ENCODE results near the gene SAMD1. TPM values are rescaled to one million over a fixed set of nuclear protein-coding genes. Genes with fewer than 3 reads are reported as not detected.

SAMD1 gene
- total and polyA plus RNA-seq, 2 of the 13 experiments (the other 11 are each of a cell fraction or from before 2014, with no cell fraction given), result 17.5 to 45.0 TPM

DNA sequence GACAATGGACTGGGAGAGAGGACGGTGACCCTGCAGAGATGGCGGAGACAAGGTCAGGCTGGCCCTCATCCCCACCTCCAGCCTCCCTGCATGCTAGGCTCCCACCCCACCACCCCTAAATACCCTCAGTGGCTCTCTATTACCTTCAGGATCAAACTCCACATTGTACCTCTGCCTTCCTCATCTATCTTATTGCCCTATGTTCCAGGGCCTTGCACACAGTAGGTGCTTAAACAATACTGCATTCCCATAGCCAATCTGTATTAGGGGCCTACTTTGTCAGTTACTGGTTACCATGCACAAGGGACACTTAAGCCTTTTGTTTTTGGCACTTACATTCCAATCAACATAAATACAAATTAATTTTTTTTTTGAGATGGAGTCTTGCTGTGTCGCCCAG, 35.2 kb downstream of the SAMD1 start:
- Histone ChIP-seq H3K79me2 (ENCODE audit: insufficient read depth, low read length) (no peaks in the 10 kb centered on the region), H3K27ac (ENCODE audit: extremely low read length, insufficient read depth, low read length) (no peak overlapping the region), H3K27me3 (ENCODE audit: control insufficient read depth in 1 of 2, insufficient read depth in 2 of 2, low read length in 2 of 2) (no peaks in the 10 kb centered on the region), H3K9ac (ENCODE audit: insufficient read depth, low read depth, low read length) (no peak overlapping the region), H2AFZ (ENCODE audit: low read length) (no peak overlapping the region), H4K20me1 (ENCODE audit: insufficient read depth, low read length) (no peaks in the 10 kb centered on the region), H3K9me3 (ENCODE audit: low read length) (no peaks in the 10 kb centered on the region), H3K4me2 (ENCODE audit: low read depth, low read length) (no peak overlapping the region), H3K36me3 (replicated peaks in 1 of 2; ENCODE audit: control insufficient read depth in 1 of 2, insufficient read depth in 2 of 2, low read length in 2 of 2) (no peaks in the 10 kb centered on the region), H3K4me3 (replicated peaks in 1 of 3; ENCODE audit: insufficient read depth in 1 of 3, low read depth in 2 of 3, low read length in 3 of 3) (no peak overlapping the region), H3K4me1 (ENCODE audit: insufficient read depth, low read length) (peaks cover 18% of the 10 kb centered on the region)
- intact Hi-C loops (cut with micrococcal nuclease; ENCODE audit: unreplicated experiment) (no loop called here), in situ Hi-C loops (cut with HindIII; ENCODE audit: extremely low pct_ligation_motif_present, low pct_unique_long_range_greater_than_20kb) (loop anchor here (25.0 kb wide), 1 partner anchor 293 kb away; the partner anchor contains the start of genes C19orf53 and MRI1)
- ATAC-seq (no peak), DNase-seq (ENCODE audit: low spot score) (no peak), FAIRE-seq (no peak)
- 70% methylated on average over 3 of the region's 3 CpGs for WGBS (ENCODE audit: low lambda C conversion rate)
- TF ChIP-seq ZKSCAN1 (IDR thresholded peaks at IDR 0.05; ENCODE audit: low read length), result peak; percentile 59; the same call in 1 of the 2 replicates
- no peak for TF ChIP-seq PHF21A (CRISPR knock-in tag; IDR thresholded peaks at IDR 0.05)
- ChIA-PET POLR2A (interaction anchor here (1.4 kb wide), 1 partner anchor 16 kb away, joined by 3 read pairs; no protein-coding TSS in a partner anchor), CTCF (ENCODE audit: low intra/inter-chr PET ratio, low total read pairs) (interaction anchor here (0.6 kb wide), 1 partner anchor 141 kb away, joined by 3 read pairs; no protein-coding TSS in a partner anchor)
- BruUV-seq (replicated peaks), result no TSS peak

DNA sequence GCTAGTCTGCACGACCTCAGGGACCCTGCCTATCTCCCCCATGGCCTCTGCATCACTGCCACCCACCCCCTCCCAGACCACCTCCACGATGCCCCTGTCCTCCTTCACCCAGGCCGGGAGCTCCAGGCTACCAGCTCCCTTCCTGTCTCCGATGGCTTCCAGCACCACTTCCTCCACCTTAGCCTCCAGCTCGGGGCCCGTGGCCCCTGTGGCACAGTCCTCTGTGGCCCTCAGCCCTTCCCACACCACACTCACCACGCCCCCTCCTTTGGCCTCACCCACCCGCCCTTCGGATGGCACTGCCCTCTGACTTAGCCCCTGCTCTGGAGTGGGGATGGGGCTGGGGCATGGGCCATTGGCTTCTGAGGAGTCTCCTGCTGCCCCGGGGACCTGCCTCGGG, 35.8 kb downstream of the SAMD1 start:
- ATAC-seq, result no peak
- H2AFZ ChIP-seq (ENCODE audit: low read length), result no peak overlapping the region
- in situ Hi-C loops (cut with HindIII; ENCODE audit: extremely low pct_ligation_motif_present, low pct_unique_long_range_greater_than_20kb) (loop anchor here (25.0 kb wide), 1 partner anchor 292 kb away; the partner anchor contains the start of genes C19orf53 and MRI1), intact Hi-C loops (cut with micrococcal nuclease; ENCODE audit: unreplicated experiment) (no loop called here)
- no peaks in the 10 kb centered on the region for H3K79me2 ChIP-seq (ENCODE audit: insufficient read depth, low read length)
- no peaks in the 10 kb centered on the region for H3K9me3 ChIP-seq (ENCODE audit: low read length)
- H3K27ac ChIP-seq (ENCODE audit: extremely low read length, insufficient read depth, low read length), result no peak overlapping the region
- no peak for FAIRE-seq
- no peak overlapping the region for H3K4me2 ChIP-seq (ENCODE audit: low read depth, low read length)
- CTCF ChIA-PET (ENCODE audit: low intra/inter-chr PET ratio, low total read pairs), result no interaction called here
- no peak overlapping the region for H3K4me3 ChIP-seq (replicated peaks in 1 of 3; ENCODE audit: insufficient read depth in 1 of 3, low read depth in 2 of 3, low read length in 3 of 3)
- POLR2A ChIA-PET, result interaction anchor here (0.7 to 1.3 kb wide), 2 partner anchors 17 to 891 kb away, joined by 4 to 5 read pairs; partner anchors contain the start of gene MISP3
- H3K27me3 ChIP-seq (ENCODE audit: control insufficient read depth in 1 of 2, insufficient read depth in 2 of 2, low read length in 2 of 2), result no peaks in the 10 kb centered on the region
- WGBS (ENCODE audit: low lambda C conversion rate), result 38% methylated on average over 11 of the region's 11 CpGs
- no peaks in the 10 kb centered on the region for H3K36me3 ChIP-seq (replicated peaks in 1 of 2; ENCODE audit: control insufficient read depth in 1 of 2, insufficient read depth in 2 of 2, low read length in 2 of 2)
- BruUV-seq (replicated peaks), result no TSS peak
- no peaks in the 10 kb centered on the region for H4K20me1 ChIP-seq (ENCODE audit: insufficient read depth, low read length)
- no peak overlapping the region for H3K9ac ChIP-seq (ENCODE audit: insufficient read depth, low read depth, low read length)
- H3K4me1 ChIP-seq (ENCODE audit: insufficient read depth, low read length), result peaks cover 11% of the 10 kb centered on the region
- no peak for DNase-seq (ENCODE audit: low spot score)
- TF ChIP-seq KDM4B (CRISPR knock-in tag; IDR thresholded peaks at IDR 0.05) (no peak), RFXAP (CRISPR knock-in tag; IDR thresholded peaks at IDR 0.05; ENCODE audit: borderline replicate concordance) (no peak), MED13 (CRISPR knock-in tag; IDR thresholded peaks at IDR 0.05) (no peak), MBNL3 (CRISPR knock-in tag; conservative IDR thresholded peaks at IDR 0.05) (no peak)
- TF ChIP-seq, protein P1, sequence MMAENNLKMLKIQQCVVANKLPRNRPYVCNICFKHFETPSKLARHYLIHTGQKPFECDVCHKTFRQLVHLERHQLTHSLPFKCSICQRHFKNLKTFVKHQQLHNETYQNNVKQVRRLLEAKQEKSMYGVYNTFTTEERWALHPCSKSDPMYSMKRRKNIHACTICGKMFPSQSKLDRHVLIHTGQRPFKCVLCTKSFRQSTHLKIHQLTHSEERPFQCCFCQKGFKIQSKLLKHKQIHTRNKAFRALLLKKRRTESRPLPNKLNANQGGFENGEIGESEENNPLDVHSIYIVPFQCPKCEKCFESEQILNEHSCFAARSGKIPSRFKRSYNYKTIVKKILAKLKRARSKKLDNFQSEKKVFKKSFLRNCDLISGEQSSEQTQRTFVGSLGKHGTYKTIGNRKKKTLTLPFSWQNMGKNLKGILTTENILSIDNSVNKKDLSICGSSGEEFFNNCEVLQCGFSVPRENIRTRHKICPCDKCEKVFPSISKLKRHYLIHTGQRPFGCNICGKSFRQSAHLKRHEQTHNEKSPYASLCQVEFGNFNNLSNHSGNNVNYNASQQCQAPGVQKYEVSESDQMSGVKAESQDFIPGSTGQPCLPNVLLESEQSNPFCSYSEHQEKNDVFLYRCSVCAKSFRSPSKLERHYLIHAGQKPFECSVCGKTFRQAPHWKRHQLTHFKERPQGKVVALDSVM (CRISPR knock-in tag; IDR thresholded peaks at IDR 0.05), result no peak
- TF ChIP-seq, protein P2, sequence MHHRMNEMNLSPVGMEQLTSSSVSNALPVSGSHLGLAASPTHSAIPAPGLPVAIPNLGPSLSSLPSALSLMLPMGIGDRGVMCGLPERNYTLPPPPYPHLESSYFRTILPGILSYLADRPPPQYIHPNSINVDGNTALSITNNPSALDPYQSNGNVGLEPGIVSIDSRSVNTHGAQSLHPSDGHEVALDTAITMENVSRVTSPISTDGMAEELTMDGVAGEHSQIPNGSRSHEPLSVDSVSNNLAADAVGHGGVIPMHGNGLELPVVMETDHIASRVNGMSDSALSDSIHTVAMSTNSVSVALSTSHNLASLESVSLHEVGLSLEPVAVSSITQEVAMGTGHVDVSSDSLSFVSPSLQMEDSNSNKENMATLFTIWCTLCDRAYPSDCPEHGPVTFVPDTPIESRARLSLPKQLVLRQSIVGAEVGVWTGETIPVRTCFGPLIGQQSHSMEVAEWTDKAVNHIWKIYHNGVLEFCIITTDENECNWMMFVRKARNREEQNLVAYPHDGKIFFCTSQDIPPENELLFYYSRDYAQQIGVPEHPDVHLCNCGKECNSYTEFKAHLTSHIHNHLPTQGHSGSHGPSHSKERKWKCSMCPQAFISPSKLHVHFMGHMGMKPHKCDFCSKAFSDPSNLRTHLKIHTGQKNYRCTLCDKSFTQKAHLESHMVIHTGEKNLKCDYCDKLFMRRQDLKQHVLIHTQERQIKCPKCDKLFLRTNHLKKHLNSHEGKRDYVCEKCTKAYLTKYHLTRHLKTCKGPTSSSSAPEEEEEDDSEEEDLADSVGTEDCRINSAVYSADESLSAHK (CRISPR knock-in tag; IDR thresholded peaks at IDR 0.05; ENCODE audit: borderline replicate concordance), result no peak
- TF ChIP-seq, protein P3, sequence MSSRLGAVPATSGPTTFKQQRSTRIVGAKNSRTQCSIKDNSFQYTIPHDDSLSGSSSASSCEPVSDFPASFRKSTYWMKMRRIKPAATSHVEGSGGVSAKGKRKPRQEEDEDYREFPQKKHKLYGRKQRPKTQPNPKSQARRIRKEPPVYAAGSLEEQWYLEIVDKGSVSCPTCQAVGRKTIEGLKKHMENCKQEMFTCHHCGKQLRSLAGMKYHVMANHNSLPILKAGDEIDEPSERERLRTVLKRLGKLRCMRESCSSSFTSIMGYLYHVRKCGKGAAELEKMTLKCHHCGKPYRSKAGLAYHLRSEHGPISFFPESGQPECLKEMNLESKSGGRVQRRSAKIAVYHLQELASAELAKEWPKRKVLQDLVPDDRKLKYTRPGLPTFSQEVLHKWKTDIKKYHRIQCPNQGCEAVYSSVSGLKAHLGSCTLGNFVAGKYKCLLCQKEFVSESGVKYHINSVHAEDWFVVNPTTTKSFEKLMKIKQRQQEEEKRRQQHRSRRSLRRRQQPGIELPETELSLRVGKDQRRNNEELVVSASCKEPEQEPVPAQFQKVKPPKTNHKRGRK (CRISPR knock-in tag; IDR thresholded peaks at IDR 0.05), result no peak
- TF ChIP-seq, protein P4, sequence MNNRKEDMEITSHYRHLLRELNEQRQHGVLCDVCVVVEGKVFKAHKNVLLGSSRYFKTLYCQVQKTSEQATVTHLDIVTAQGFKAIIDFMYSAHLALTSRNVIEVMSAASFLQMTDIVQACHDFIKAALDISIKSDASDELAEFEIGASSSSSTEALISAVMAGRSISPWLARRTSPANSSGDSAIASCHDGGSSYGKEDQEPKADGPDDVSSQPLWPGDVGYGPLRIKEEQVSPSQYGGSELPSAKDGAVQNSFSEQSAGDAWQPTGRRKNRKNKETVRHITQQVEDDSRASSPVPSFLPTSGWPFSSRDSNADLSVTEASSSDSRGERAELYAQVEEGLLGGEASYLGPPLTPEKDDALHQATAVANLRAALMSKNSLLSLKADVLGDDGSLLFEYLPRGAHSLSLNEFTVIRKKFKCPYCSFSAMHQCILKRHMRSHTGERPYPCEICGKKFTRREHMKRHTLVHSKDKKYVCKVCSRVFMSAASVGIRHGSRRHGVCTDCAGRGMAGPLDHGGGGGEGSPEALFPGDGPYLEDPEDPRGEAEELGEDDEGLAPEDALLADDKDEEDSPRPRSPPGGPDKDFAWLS (CRISPR knock-in tag; IDR thresholded peaks at IDR 0.05; ENCODE audit: borderline replicate concordance), result no peak
